ENCODE data around the gene NABP1.
"Not testable (repeated sequence)": the region's sequence is repeated elsewhere in the genome, so short reads cannot be mapped to it uniquely, and the experiment has no call there.

The NABP1 gene

GRCh38 chr2:191677646-191678436 is at the start of gene NABP1:
Gene NABP1, plus strand, starts transcription at chr2:191678136. Its CDS starts 479 bp downstream, at chr2:191678615.
- DNase-seq = peak; percentile 83 to 97

GRCh38 chr2:191629001-191629453 is 48.9 kb upstream of the NABP1 start:
- no peak for DNase-seq

GRCh38 chr2:191629976-191630712 is 47.8 kb upstream of the NABP1 start:
- no peak for DNase-seq

GRCh38 chr2:191631754-191632153 is 46.2 kb upstream of the NABP1 start:
- DNase-seq = no peak

GRCh38 chr2:191632426-191632825 is 45.5 kb upstream of the NABP1 start:
- DNase-seq = no peak

- no peak for DNase-seq
Observed at GRCh38 chr2:191634791-191635190, 43.1 kb upstream of the NABP1 start.

GRCh38 chr2:191635333-191636234 is 42.4 kb upstream of the NABP1 start:
- peak; percentile 9 to 58 for DNase-seq

- peak; percentile 21 to 48 for DNase-seq
Observed at GRCh38 chr2:191636235-191636543, 41.7 kb upstream of the NABP1 start.

GRCh38 chr2:191636586-191636985 is 41.4 kb upstream of the NABP1 start:
- DNase-seq = no peak

GRCh38 chr2:191637182-191638078 is 40.5 kb upstream of the NABP1 start:
- peak in 1 of 2 experiments; percentile 51 for DNase-seq

GRCh38 chr2:191638079-191638801 is 39.7 kb upstream of the NABP1 start:
- no peak for DNase-seq

- no peak for DNase-seq
Observed at GRCh38 chr2:191638802-191639172, 39.1 kb upstream of the NABP1 start.

- DNase-seq = no peak
Observed at GRCh38 chr2:191641609-191642008, 36.3 kb upstream of the NABP1 start.

GRCh38 chr2:191642541-191642940 is 35.4 kb upstream of the NABP1 start:
- DNase-seq = no peak

GRCh38 chr2:191643429-191643828 is 34.5 kb upstream of the NABP1 start:
- DNase-seq = no peak

GRCh38 chr2:191644613-191645012 is 33.3 kb upstream of the NABP1 start:
- not testable (repeated sequence) for DNase-seq

- no peak for DNase-seq
Observed at GRCh38 chr2:191645032-191645431, 32.9 kb upstream of the NABP1 start.

GRCh38 chr2:191645434-191646162 is 32.3 kb upstream of the NABP1 start:
- DNase-seq = no peak

- no peak for DNase-seq
Observed at GRCh38 chr2:191646163-191646902, 31.6 kb upstream of the NABP1 start.

GRCh38 chr2:191649519-191649918 is 28.4 kb upstream of the NABP1 start:
- no peak for DNase-seq
